Sigmoid colon (tissue), 3 donors: ENCODE measurements around the gene CNOT6.

Experiments used
- POLR2A ChIP-seq, 2 donors: fragments of 450-650 bp; IDR thresholded peaks; one replicate each; pipeline ENCODE4 v1.6.1; 2016; ENCODE audit warnings: antibody characterized with exemption in 2 of 2, mild to moderate bottlenecking in 2 of 2, moderate library complexity in 2 of 2
- TF ChIP-seq, protein P1 (sequence below), 4 experiments: fragments of 450-650 bp in 3 of 4; fragments of 200-600 bp in 1 of 4; IDR thresholded peaks; one replicate each; pipeline ENCODE4 v1.5.1; 2016 to 2019; ENCODE audit warnings: antibody characterized with exemption in 4 of 4, mild to moderate bottlenecking in 3 of 4, moderate library complexity in 2 of 4

- TF ChIP-seq, protein P1, sequence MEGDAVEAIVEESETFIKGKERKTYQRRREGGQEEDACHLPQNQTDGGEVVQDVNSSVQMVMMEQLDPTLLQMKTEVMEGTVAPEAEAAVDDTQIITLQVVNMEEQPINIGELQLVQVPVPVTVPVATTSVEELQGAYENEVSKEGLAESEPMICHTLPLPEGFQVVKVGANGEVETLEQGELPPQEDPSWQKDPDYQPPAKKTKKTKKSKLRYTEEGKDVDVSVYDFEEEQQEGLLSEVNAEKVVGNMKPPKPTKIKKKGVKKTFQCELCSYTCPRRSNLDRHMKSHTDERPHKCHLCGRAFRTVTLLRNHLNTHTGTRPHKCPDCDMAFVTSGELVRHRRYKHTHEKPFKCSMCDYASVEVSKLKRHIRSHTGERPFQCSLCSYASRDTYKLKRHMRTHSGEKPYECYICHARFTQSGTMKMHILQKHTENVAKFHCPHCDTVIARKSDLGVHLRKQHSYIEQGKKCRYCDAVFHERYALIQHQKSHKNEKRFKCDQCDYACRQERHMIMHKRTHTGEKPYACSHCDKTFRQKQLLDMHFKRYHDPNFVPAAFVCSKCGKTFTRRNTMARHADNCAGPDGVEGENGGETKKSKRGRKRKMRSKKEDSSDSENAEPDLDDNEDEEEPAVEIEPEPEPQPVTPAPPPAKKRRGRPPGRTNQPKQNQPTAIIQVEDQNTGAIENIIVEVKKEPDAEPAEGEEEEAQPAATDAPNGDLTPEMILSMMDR (IDR thresholded peaks at IDR 0.05), result no peak
- TF ChIP-seq POLR2A (IDR thresholded peaks at IDR 0.05), result no peak
Measured at GRCh38 chr5:180589771-180590542, 95.8 kb downstream of the CNOT6 start.
